ENCODE data around the gene SPATA31E1. TPM values are rescaled to one million over a fixed set of nuclear protein-coding genes. Genes with fewer than 3 reads are reported as not detected.

SPATA31E1 gene
- total and polyA plus RNA-seq, 10 donors, result not detected

- 63 to 82% (median 73%) methylated on average over 6 of the region's 6 CpGs for WGBS, 5 donors
- TF ChIP-seq CTCF (IDR thresholded peaks at IDR 0.05 in 8 of 11, conservative IDR thresholded peaks at IDR 0.05 in 3 of 11), result no peak
- TF ChIP-seq POLR2A (IDR thresholded peaks at IDR 0.05), result no peak
- no peak for TF ChIP-seq POLR2AphosphoS5 (IDR thresholded peaks at IDR 0.05)
- Histone ChIP-seq H3K36me3 (no peaks in the 10 kb centered on the region), H3K27me3 (replicated peaks in 1 of 7) (peaks cover 0 to 18% (median 0%) of the 10 kb centered on the region in 7 donors), H3K4me1 (no peaks in the 10 kb centered on the region), H3K4me3 (no peak overlapping the region), H3K27ac (no peak overlapping the region), H3K9me3 (no peaks in the 10 kb centered on the region)
- DNase-seq, result peak; percentile 66
- intact Hi-C loops (cut with DNase I; ENCODE audit: low total_unique reads), result no loop called here
Observed at GRCh38 chr9:87880683-87881082, 2.0 kb upstream of the SPATA31E1 start.

DNA sequence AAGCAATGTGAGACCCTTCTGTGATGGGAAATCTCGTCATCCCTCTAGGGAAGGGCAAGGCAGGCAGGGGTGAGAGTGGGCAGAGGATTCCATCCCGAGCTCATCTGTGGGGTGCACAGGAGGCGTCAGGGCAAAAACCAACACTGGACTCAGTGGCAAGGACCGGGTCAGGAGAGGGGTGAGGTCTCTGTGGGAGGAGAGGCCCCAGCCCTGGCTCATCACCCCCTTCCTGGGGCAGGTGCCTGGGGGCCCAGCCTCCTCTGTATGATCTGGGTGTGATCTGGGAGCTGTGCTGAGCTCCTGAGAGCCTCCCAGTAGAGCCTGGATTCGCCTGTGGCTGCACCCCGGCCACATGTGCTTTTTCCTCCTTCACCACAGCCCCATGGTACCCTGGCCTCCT, 597 bp downstream of the SPATA31E1 start:
- H3K9me3 ChIP-seq, result no peaks in the 10 kb centered on the region
- 76 to 93% (median 82%) methylated on average over 6 of the region's 6 CpGs for WGBS, 5 donors
- intact Hi-C loops (cut with DNase I; ENCODE audit: low total_unique reads), result no loop called here

GRCh38 chr9:87883990-87884389, 1.3 kb downstream of the SPATA31E1 start:
- TF ChIP-seq POLR2AphosphoS5 (IDR thresholded peaks at IDR 0.05) (no peak), POLR2A (IDR thresholded peaks at IDR 0.05) (no peak), CTCF (IDR thresholded peaks at IDR 0.05 in 8 of 11, conservative IDR thresholded peaks at IDR 0.05 in 3 of 11) (no peak)
- 68 to 84% (median 75%) methylated on average over 8 of the region's 8 CpGs for WGBS, 5 donors
- no peak for DNase-seq
- Histone ChIP-seq H3K36me3 (no peaks in the 10 kb centered on the region), H3K4me3 (no peak overlapping the region), H3K27ac (no peak overlapping the region), H3K9me3 (no peaks in the 10 kb centered on the region), H3K27me3 (replicated peaks in 1 of 7) (peaks cover 0 to 18% (median 0%) of the 10 kb centered on the region in 7 donors), H3K4me1 (no peaks in the 10 kb centered on the region)
- intact Hi-C loops (cut with DNase I; ENCODE audit: low total_unique reads), result no loop called here

More for the DNA sequence above, 597 bp downstream of the SPATA31E1 start:
- DNase-seq, result no peak
- no peak overlapping the region for H3K27ac ChIP-seq
- H3K4me3 ChIP-seq, result no peak overlapping the region
- no peak for TF ChIP-seq POLR2A (IDR thresholded peaks at IDR 0.05)
- TF ChIP-seq CTCF (IDR thresholded peaks at IDR 0.05 in 8 of 11, conservative IDR thresholded peaks at IDR 0.05 in 3 of 11), result no peak
- no peak for TF ChIP-seq POLR2AphosphoS5 (IDR thresholded peaks at IDR 0.05)
- peaks cover 0 to 18% (median 0%) of the 10 kb centered on the region in 7 donors for H3K27me3 ChIP-seq (replicated peaks in 1 of 7)
- no peaks in the 10 kb centered on the region for H3K36me3 ChIP-seq
- no peaks in the 10 kb centered on the region for H3K4me1 ChIP-seq

GRCh38 chr9:87884578-87885459, 2.1 kb downstream of the SPATA31E1 start:
- no peaks in the 10 kb centered on the region for H3K36me3 ChIP-seq
- H3K27me3 ChIP-seq (replicated peaks in 1 of 7), result peaks cover 0 to 12% (median 0%) of the 10 kb centered on the region in 7 donors

More at GRCh38 chr9:87884578-87885459, 2.1 kb downstream of the SPATA31E1 start:
- Histone ChIP-seq H3K9me3 (no peaks in the 10 kb centered on the region), H3K4me1 (no peaks in the 10 kb centered on the region), H3K4me3 (no peak overlapping the region), H3K27ac (no peak overlapping the region)
- TF ChIP-seq POLR2A (IDR thresholded peaks at IDR 0.05) (no peak), CTCF (IDR thresholded peaks at IDR 0.05 in 8 of 11, conservative IDR thresholded peaks at IDR 0.05 in 3 of 11) (no peak), POLR2AphosphoS5 (IDR thresholded peaks at IDR 0.05) (no peak)
- 81 to 89% (median 86%) methylated on average over 15 to 17 of the region's 17 CpGs for WGBS, 5 donors
- DNase-seq, result no peak
- intact Hi-C loops (cut with DNase I; ENCODE audit: low total_unique reads), result no loop called here

All from spleen (tissue), 11 donors.